Mucosa of descending colon (tissue), 3 donors: ENCODE data around the gene PCYT1B. TPM values are rescaled to one million over a fixed set of nuclear protein-coding genes. Genes with fewer than 3 reads are reported as not detected.
"Not testable (repeated sequence)": the region's sequence is repeated elsewhere in the genome, so short reads cannot be mapped to it uniquely, and the experiment has no call there.

Experiments used
- ATAC-seq: fragments of 200-7000 bp; cut with Tn5 transposase; one replicate; pipeline ENCODE4 v1.9.1; 2020; ENCODE audit warnings: mild to moderate bottlenecking, moderate library complexity
- DNase-seq, 3 donors: peaks; one replicate each; pipeline ENCODE4 v3.0.0-alpha.2; 2020
- H3K36me3 ChIP-seq: fragments of 200-600 bp; one replicate; pipeline ENCODE4 v1.8.0; 2021; ENCODE audit warnings: low read depth, mild to moderate bottlenecking
- H3K4me1 ChIP-seq: fragments of 200-600 bp; one replicate; pipeline ENCODE4 v1.8.0; 2021; ENCODE audit warnings: low read depth, mild to moderate bottlenecking
- H3K4me3 ChIP-seq: fragments of 200-600 bp; one replicate; pipeline ENCODE4 v1.8.0; 2021; ENCODE audit warnings: mild to moderate bottlenecking
- H3K9me3 ChIP-seq: fragments of 200-600 bp; one replicate; pipeline ENCODE4 v1.8.0; 2021; ENCODE audit warnings: mild to moderate bottlenecking
- intact Hi-C, 2 donors: fragments of 100-400 bp; cut with DNase I in 1 of 2; cut with micrococcal nuclease in 1 of 2; formaldehyde crosslinking; loops; one replicate each; pipeline versions ENCODE4 v1.11.0 to v1.11.1; 2022; cut with DNase I, micrococcal nuclease
- total RNA-seq, 3 donors: library from RNA; stranded (reverse); fragmentation: NEBNext Ultra II Directional in 2 of 3; extraction: Animal tissue kit (Norgen Biotek cat#: 25700) in 2 of 3; gene quantifications; one replicate each; pipeline versions ENCODE4 v1.2.1 to v1.2.4, GENCODE V29; 2021 to 2023
- TF ChIP-seq, protein P1 (sequence below): fragments of 200-600 bp; IDR thresholded peaks from one replicate; pipeline ENCODE4 v1.8.0; 2022; ENCODE audit warnings: antibody characterized with exemption, mild to moderate bottlenecking
- donor health status: DM: no; HTN: no; CAD: no; lungs with moderate emphysema.
- donor health status: DM: no; HTN: no; CAD: no.
- donor health status: DM: no; HTN: yes; CAD: no.

Gene PCYT1B
- total RNA-seq, 3 donors from 2014 or later = 0.39 to 2.4 TPM; not detected in 1

DNA sequence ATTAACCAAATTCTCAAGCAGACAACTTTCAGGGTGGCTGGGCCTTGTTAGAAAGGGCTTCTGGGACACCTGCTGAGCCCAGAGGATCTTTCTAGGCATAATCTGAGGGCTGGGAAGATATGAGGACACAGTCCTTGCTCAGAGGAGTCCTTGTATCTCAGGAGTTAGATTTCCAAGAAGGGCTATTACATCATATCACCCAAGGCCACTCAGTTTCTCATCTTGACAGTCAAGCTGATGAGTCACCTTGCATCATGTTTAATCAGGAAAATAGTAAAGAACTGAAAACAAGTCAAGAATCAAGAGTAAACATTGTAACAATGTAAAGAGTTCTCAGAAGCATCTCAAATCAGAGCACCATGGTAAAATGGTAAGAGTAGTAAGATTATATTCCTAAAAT is 4.0 kb downstream of the PCYT1B start:
- intact Hi-C loops = no loop called here
- no peak for ATAC-seq

DNA sequence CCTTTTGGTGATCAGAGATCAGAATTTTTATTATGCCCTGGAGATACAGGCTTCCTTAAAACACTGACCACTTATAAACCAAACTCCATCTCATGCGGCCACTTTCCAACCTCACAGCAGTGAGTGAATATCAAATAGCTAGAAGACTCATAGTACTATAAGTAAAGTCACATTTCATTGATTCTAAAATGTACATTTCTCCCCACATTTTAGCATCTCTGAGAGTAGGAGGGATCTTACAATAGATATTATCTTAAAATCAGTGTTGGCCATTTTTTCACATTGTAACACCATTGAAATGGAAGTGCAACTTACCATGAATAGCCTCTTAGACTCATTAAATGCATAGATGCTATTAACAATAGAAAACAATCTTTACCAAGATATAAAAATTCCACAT is 17.4 kb downstream of the PCYT1B start:
- DNase-seq (no peak), ATAC-seq (no peak)
- TF ChIP-seq, protein P1, sequence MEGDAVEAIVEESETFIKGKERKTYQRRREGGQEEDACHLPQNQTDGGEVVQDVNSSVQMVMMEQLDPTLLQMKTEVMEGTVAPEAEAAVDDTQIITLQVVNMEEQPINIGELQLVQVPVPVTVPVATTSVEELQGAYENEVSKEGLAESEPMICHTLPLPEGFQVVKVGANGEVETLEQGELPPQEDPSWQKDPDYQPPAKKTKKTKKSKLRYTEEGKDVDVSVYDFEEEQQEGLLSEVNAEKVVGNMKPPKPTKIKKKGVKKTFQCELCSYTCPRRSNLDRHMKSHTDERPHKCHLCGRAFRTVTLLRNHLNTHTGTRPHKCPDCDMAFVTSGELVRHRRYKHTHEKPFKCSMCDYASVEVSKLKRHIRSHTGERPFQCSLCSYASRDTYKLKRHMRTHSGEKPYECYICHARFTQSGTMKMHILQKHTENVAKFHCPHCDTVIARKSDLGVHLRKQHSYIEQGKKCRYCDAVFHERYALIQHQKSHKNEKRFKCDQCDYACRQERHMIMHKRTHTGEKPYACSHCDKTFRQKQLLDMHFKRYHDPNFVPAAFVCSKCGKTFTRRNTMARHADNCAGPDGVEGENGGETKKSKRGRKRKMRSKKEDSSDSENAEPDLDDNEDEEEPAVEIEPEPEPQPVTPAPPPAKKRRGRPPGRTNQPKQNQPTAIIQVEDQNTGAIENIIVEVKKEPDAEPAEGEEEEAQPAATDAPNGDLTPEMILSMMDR = no peak
- no peaks in the 10 kb centered on the region for H3K9me3 ChIP-seq
- intact Hi-C loops = no loop called here
- H3K36me3 ChIP-seq = no peaks in the 10 kb centered on the region
- no peaks in the 10 kb centered on the region for H3K4me1 ChIP-seq
- H3K4me3 ChIP-seq = no peak overlapping the region

More for the DNA sequence above, 4.0 kb downstream of the PCYT1B start:
- no peaks in the 10 kb centered on the region for H3K9me3 ChIP-seq
- TF ChIP-seq, protein P1 = no peak
- no peak overlapping the region for H3K4me3 ChIP-seq
- no peak for DNase-seq
- no peaks in the 10 kb centered on the region for H3K4me1 ChIP-seq
- H3K36me3 ChIP-seq = no peaks in the 10 kb centered on the region

DNA sequence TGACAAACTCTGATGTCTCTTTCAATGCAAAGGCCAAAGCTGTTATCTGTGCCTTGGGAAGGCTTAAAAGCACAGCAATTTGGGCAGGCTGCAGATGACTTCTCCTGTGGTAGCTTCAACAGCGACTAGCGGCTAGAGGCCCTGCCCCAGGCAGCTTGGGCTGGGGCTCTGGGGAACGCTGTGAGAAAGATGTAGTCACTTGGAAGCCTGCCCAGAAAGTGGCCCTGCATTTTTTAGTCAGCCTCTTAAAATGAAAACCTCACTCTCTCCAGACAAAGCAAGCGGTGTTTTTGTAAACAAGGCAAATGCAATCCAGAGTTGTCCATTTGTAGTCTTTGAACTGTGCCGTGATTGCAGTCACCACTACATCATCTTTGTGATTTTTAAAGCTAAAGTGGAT is 27.5 kb downstream of the PCYT1B start:
- no peak for DNase-seq
- Histone ChIP-seq H3K4me3 (no peak overlapping the region), H3K4me1 (no peaks in the 10 kb centered on the region), H3K36me3 (no peaks in the 10 kb centered on the region), H3K9me3 (no peaks in the 10 kb centered on the region)
- intact Hi-C loops = no loop called here
- TF ChIP-seq, protein P1 = no peak
- no peak for ATAC-seq

DNA sequence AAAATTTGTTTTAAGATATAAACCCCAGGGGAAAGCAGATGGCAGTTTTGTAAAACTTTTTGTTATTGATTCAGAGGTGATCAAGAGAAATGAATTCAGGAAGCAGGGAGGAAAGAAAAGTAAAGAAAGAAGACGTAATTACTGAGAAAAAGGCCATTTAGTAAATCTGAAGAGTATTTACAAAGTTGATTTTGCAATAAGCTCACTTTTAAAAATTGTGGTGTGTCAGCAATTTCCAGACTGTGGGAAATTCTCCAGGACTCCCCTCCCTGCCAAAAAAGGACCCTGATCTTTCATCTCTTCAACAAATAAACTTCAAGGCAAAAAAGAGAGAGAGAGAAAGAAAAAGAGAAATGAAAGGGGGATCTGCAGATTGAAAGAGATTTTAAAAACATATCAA is 36.6 kb downstream of the PCYT1B start:
- no peaks in the 10 kb centered on the region for H3K36me3 ChIP-seq
- H3K9me3 ChIP-seq = no peaks in the 10 kb centered on the region
- H3K4me3 ChIP-seq = no peak overlapping the region
- intact Hi-C loops = no loop called here
- no peaks in the 10 kb centered on the region for H3K4me1 ChIP-seq
- TF ChIP-seq, protein P1 = no peak
- no peak for ATAC-seq
- no peak for DNase-seq

DNA sequence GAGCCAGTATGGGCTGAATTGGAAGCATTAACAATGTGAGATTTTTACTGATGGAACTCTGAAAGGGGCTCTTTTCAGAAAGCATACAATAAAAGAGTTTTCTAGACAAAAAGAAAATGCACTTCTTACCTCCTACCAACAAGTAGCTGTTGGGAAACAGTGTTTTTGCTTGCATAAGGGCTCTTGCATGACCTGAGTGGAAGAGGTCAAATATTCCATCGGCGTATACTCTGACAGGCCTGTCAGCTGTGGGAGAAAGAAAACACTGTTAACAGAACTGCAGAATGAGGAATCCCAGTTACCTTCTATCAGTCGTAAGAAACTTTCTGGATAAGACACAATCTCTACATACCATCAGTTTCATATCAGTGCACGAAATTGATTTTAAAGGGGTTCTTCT is 39.5 kb downstream of the PCYT1B start:
- ATAC-seq (no peak), DNase-seq (no peak)
- no peak overlapping the region for H3K4me3 ChIP-seq
- TF ChIP-seq, protein P1 = no peak
- intact Hi-C loops = no loop called here
- no peaks in the 10 kb centered on the region for H3K36me3 ChIP-seq
- H3K9me3 ChIP-seq = no peaks in the 10 kb centered on the region
- H3K4me1 ChIP-seq = no peaks in the 10 kb centered on the region

DNA sequence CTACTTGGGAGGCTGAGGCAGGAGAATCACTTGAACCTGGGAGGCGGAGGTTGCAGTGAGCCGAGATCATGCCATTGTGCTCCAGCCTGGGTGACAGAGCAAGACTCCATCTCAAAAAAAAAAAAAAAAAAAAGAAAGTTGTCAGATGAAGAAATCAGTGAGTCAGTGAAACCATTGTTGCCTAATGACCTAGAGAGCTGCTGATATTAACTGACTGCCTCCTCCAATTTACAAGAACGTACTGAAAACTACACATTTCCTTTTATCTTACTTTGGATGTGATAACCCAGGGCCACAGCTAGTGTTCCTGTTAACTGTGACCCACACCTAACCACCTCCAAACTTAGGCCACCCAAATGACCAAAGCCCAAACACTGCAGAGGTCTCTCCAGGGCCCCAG is 41.2 kb downstream of the PCYT1B start:
- H3K9me3 ChIP-seq, DNase-seq, H3K4me1 ChIP-seq, H3K4me3 ChIP-seq, intact Hi-C loops, ATAC-seq, H3K36me3 ChIP-seq: not testable (repeated sequence)
